Mucosa of descending colon (tissue), 3 donors: ENCODE measurements around the gene IL17RA. TPM values are rescaled to one million over a fixed set of nuclear protein-coding genes. Genes with fewer than 3 reads are reported as not detected.

Experiments used
- ATAC-seq: fragments of 200-7000 bp; cut with Tn5 transposase; one replicate; pipeline ENCODE4 v1.9.1; 2020; ENCODE audit warnings: mild to moderate bottlenecking, moderate library complexity
- DNase-seq, 3 donors: peaks; one replicate each; pipeline ENCODE4 v3.0.0-alpha.2; 2020
- H3K36me3 ChIP-seq: fragments of 200-600 bp; one replicate; pipeline ENCODE4 v1.8.0; 2021; ENCODE audit warnings: low read depth, mild to moderate bottlenecking
- H3K4me1 ChIP-seq: fragments of 200-600 bp; one replicate; pipeline ENCODE4 v1.8.0; 2021; ENCODE audit warnings: low read depth, mild to moderate bottlenecking
- H3K4me3 ChIP-seq: fragments of 200-600 bp; one replicate; pipeline ENCODE4 v1.8.0; 2021; ENCODE audit warnings: mild to moderate bottlenecking
- H3K9me3 ChIP-seq: fragments of 200-600 bp; one replicate; pipeline ENCODE4 v1.8.0; 2021; ENCODE audit warnings: mild to moderate bottlenecking
- CTCF ChIP-seq: fragments of 200-600 bp; IDR thresholded peaks from one replicate; pipeline ENCODE4 v1.8.0; 2022; ENCODE audit warnings: antibody characterized with exemption, mild to moderate bottlenecking
- intact Hi-C, 2 donors: fragments of 100-400 bp; cut with DNase I in 1 of 2; cut with micrococcal nuclease in 1 of 2; formaldehyde crosslinking; loops; one replicate each; pipeline versions ENCODE4 v1.11.0 to v1.11.1; 2022; cut with DNase I, micrococcal nuclease
- total RNA-seq, 3 donors: library from RNA; stranded (reverse); fragmentation: NEBNext Ultra II Directional in 2 of 3; extraction: Animal tissue kit (Norgen Biotek cat#: 25700) in 2 of 3; gene quantifications; one replicate each; pipeline versions ENCODE4 v1.2.1 to v1.2.4, GENCODE V29; 2021 to 2023
- donor health status: DM: no; HTN: no; CAD: no; lungs with moderate emphysema.
- donor health status: DM: no; HTN: no; CAD: no.
- donor health status: DM: no; HTN: yes; CAD: no.

IL17RA gene
- total RNA-seq, 3 donors from 2014 or later, result 15.4 to 21.5 (median 21.1) TPM

GRCh38 chr22:17138513-17138912 lies 53.7 kb downstream of the IL17RA start:
- TF ChIP-seq CTCF, result no peak
- intact Hi-C loops, result no loop called here
- Histone ChIP-seq H3K36me3 (no peaks in the 10 kb centered on the region), H3K4me3 (no peak overlapping the region), H3K4me1 (no peaks in the 10 kb centered on the region), H3K9me3 (no peaks in the 10 kb centered on the region)
- no peak for DNase-seq
- no peak for ATAC-seq

DNA sequence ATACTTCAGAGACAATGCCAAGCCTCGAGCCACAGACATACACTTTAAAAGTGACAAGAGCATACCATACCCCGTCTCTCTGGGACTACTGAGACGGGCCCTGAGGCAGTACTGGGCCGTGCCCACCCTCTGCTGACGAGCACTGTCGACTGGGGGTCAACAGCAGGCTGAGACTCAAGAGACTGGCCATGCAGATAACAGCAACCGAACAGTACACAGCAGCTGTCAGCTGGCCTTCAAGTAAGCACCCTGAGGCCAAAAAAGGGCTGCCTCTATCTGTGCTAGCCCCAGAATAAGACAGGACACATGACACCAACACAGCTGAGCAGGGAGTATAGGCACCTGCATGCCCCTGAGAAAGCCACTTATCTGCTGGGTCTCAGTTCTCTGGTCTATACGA lies 55.2 kb downstream of the IL17RA start:
- Histone ChIP-seq H3K9me3 (no peaks in the 10 kb centered on the region), H3K4me3 (no peak overlapping the region), H3K36me3 (no peaks in the 10 kb centered on the region), H3K4me1 (no peaks in the 10 kb centered on the region)
- ATAC-seq (no peak), DNase-seq (no peak)
- no peak for TF ChIP-seq CTCF
- intact Hi-C loops, result no loop called here

DNA sequence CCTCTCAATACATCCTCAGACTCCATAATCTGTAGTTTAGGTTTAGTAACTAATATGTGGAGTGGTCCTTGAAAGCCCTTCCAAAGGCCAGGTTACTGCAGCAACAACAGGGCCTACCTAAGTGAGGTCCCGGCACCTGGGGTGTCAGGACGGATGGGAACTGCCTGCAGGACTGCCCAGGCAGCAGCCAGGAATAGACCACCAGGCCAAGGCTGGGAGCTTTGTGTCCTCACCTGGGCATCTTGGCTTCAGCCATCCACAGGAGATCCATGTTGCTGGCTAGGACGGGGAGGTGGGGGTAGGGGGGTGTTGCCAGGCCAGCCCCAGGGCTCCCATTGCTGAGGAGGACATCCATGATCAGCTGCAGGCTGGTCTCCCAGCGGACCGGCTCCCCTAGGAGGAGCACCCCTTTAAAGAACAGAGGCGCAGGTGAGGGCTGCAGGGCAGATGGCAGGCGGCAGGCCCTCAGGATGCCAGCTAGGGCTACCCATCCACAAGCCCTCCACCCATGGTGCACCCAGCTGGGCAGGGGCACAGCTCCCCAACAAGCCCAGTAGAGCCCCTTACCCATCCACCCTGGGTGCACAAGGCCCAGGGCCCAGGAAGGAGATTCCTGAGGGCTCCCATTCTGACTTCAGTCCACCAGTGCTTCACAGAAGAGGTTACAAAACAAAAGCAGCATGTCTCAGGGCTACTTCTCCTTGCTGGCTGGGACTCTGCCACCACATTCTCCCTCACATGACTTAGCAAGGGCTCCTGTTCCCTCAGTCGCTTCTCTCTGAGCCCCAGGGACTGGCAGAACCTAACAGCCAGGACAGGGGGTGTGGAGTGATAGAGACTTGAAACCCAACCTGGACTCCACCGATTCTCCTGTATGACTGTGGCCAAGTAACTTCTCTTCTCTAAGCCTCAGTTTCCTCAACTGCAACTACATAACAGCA lies 56.3 kb downstream of the IL17RA start:
- no peaks in the 10 kb centered on the region for H3K9me3 ChIP-seq
- TF ChIP-seq CTCF, result no peak
- H3K36me3 ChIP-seq, result no peaks in the 10 kb centered on the region
- no peaks in the 10 kb centered on the region for H3K4me1 ChIP-seq
- H3K4me3 ChIP-seq, result no peak overlapping the region
- intact Hi-C loops, result no loop called here
- ATAC-seq (no peak), DNase-seq (no peak)

DNA sequence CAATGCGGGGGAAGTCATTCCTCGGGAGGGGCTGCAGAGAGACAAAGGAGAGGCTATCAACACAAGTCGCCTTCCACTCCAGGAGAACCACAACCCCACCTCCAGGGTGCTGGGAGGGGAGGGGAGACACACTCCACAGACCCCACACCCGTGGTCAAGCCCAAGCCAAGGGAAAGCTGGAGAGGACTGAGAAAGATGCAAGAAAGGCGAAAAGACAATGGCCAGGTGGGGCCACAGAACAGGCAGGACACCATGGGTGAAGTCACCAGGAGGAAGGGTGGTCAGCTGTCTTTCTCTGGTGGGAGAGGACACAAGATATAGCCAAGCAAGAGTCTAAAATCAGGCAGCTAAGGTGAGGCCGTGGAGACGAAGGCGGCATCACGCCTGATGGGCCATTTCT lies 58.3 kb downstream of the IL17RA start:
- ATAC-seq, result no peak
- intact Hi-C loops, result no loop called here

DNA sequence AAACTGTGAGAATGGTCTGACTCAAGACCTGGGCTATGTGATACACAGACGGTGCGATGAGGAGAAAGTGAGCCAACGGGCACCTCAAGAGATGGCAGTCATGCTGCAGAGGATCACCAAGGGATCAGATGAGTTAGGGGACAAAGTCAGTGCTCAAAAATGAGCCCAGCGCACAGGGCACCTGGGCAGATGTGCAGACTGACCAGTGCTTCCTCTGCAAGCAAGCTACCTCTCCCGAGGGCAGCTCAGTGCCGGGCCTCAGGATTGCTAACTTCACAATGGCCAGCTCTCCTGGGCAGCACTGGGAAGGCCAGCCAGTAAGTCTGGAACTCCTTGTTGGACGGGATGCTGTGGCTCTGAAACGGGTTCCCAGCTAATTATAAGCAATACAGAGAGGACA lies 59.0 kb downstream of the IL17RA start:
- DNase-seq (no peak), ATAC-seq (no peak)
- intact Hi-C loops, result no loop called here
- no peaks in the 10 kb centered on the region for H3K9me3 ChIP-seq
- no peak overlapping the region for H3K4me3 ChIP-seq
- H3K4me1 ChIP-seq, result peaks cover 3% of the 10 kb centered on the region
- TF ChIP-seq CTCF, result no peak
- no peaks in the 10 kb centered on the region for H3K36me3 ChIP-seq

More for the DNA sequence above, 58.3 kb downstream of the IL17RA start:
- no peak overlapping the region for H3K4me3 ChIP-seq
- H3K4me1 ChIP-seq, result no peaks in the 10 kb centered on the region
- no peaks in the 10 kb centered on the region for H3K36me3 ChIP-seq
- DNase-seq, result no peak
- no peaks in the 10 kb centered on the region for H3K9me3 ChIP-seq
- no peak for TF ChIP-seq CTCF
